SIG-M5 treated with dmso at 0.1 percent for 504 hours (cell line): ENCODE measurements around the gene CNIH4.
"Not testable (repeated sequence)": the region's sequence is repeated elsewhere in the genome, so short reads cannot be mapped to it uniquely, and the experiment has no call there.

ENCODE experiments used
- DNase-seq: peaks from one replicate; lab custom pipeline; 2025; ENCODE audit not compliant: unreplicated experiment; lab: John Stamatoyannopoulos, UW

The CNIH4 gene

DNA sequence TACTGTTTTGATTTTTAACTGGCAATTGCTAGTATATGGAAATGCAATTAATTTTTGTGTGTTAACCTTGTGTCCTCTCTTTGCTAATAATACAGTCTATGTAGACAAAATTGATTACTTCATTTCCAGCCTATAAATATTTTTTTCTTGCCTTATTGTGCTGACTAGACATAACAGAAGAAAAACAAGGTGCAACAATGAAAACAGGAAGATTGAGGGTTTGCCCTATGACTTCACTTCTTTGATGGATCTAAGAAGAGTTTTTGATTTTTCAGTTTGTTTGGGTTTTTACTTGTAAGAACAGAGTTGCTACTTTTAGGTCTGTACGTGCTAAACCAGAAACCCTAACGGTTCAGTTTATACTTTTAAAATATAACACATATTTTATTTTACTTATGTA is 8.5 kb upstream of the CNIH4 start:
- no peak for DNase-seq

DNA sequence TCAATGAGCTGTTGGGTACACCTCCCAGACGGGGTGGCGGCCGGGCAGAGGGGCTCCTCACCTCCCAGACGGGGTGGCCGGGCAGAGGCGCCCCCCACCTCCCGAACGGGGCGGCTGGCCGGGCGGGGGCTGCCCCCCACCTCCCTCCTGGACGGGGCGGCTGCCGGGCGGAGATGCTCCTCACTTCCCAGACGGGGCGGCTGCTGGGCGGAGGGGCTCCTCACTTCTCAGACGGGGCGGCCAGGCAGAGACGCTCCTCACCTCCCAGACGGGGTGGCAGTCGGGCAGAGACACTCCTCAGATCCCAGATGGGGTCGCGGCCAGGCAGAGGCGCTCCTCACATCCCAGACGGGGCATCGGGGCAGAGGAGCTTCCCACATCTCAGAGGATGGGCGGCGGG is 7.0 kb upstream of the CNIH4 start:
- DNase-seq = not testable (repeated sequence)

DNA sequence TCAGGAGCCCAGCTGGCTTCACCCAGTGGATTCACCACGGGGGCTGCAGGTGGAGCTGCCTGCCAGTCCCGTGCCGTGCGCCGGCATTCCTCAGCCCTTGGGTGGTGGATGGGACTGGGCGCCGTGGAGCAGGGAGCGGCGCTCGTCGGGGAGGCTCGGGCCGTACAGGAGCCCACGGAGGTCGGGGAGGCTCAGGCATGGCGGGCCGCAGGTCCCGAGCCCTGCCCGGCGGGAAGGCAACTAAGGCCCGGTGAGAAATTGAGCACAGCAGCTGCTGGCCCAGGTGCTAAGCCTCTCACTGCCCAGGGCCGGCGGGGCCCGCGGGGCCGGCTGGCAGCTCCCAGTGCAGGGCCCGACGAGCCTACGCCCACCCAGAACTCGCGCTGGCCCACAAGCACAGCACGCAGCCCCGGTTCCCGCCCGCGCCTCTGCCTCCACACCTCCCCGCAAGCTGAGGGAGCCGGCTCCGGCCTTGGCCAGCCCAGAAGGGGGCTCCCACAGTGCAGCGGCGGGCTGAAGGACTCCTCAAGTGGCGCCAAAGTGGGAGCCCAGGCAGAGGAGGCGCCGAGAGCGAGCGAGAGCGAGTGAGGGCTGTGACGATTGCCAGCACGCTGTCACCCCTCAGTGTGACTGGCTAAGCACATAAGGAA is 4.1 kb upstream of the CNIH4 start:
- not testable (repeated sequence) for DNase-seq

DNA sequence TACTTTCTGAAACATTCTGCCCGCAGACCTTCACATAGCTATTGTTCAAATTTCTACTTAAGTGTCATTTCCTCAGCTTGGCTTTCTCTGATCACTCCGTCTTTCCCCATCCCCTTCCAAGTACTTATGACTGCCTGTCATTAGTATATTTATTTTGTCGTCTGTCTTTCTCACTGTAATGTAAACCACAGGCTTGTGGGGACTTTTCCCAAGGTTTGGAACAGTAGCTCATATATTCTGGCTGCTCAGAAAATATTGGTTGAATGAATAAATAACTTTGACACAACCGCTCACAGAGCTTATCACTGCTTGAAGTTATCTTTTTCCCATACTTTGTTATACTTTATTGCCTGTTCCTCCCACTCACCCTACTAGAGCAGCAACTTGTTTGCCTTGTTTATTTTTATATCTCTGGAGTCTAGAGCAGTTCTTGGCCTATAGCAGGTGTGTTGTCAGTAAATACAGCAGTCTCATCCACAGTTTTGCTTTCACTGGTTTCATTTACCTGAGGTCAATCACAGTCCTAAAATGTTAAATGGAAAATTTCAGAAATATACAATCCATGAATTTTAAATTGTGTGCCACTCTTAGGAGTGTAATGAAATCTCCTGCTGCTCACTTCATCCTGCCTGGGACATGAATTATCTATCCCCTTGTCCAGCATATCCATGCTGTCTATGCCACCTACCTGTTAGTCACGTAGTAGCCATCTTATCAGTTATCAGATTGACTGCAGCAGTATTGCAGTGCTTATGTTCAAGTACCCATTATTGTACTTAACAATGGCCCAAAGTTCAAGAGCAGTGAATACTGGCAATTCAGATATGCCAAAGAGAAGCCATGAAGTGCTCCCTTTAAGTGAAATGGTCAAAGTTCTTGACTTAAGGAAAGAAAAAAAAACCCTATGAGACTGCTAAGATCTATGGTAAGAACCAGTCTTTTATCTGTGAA is 2.4 kb upstream of the CNIH4 start:
- no peak for DNase-seq

DNA sequence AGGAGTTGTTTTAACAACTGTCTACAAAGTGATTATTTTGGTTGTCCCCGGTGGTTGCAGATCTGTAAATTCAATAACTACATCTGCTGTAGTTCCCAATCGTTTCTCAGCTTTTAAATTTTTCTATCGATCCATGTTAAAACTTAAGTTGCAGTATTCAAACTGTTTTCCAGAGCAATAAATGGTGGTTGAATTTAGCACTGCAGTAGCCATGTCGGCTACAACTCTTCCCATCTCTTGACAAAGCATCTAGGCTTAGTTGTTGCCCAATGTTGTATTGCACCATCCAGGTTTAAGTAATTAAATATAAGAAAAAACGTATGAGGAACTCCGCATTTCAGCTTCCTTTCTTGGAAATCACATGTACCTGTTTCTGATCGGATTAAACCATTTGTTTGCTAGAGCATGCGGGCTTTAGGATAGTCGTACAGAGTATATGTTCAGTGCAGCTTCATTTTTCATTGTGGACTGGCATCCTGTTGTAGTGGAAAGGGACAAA is 996 bp downstream of the CNIH4 start:
- peak; percentile 96 for DNase-seq

DNA sequence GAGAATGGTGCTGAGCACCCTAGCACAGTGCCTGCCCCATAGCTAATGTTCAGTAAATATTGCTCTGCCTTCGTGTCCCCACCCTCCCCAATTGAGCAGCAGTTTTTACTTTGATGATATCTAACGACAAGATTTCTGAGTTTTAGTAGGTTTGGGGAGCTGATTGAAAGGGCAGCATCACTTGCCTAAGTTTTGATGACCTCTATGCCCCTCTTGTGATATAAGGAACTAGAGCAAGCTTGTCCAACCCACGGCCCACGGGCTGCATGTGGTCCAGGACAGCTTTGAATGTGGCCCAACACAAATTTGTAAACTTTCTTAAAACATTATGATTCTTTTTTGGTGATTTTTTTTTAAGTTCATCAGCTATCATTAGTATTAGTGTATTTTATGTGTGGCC is 1.6 kb downstream of the CNIH4 start:
- no peak for DNase-seq

DNA sequence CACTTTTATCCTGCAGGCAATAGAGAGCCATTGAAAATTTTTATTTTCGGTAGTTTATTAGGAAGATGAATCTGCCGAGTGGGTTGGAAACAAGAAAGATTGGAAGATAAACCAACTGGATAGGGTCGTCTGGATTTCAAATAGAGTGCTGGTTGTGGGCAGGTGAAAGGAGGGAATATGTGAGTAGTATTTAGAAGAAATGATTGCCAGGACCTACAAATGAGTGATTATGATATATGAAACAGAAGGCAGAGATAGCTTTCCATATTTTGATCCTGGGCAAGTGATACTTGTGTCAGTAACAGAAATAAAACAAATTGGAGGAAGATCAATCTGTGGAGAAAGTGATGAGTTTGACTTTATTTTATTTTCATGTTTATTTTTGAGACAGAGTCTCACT is 2.5 kb downstream of the CNIH4 start:
- peak; percentile 49 for DNase-seq

DNA sequence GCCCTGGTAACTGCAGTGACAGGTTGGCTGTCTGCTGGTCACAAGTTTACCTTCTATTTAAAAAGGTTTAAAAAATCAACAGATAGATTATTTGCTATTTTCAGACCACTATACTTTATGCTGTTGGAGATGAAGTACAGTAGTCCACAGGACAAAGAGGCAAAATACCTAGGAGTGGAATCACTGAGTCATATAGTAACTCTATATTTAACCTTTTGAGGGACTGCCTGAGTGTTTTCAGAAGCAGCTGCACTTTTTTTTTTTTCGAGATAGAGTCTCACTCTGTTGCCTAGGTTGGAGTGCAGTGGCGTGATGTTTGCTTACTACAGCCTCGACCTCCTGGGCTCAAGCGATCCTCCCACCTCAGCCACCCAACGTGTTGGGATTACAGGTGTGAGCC is 11.7 kb downstream of the CNIH4 start:
- no peak for DNase-seq

DNA sequence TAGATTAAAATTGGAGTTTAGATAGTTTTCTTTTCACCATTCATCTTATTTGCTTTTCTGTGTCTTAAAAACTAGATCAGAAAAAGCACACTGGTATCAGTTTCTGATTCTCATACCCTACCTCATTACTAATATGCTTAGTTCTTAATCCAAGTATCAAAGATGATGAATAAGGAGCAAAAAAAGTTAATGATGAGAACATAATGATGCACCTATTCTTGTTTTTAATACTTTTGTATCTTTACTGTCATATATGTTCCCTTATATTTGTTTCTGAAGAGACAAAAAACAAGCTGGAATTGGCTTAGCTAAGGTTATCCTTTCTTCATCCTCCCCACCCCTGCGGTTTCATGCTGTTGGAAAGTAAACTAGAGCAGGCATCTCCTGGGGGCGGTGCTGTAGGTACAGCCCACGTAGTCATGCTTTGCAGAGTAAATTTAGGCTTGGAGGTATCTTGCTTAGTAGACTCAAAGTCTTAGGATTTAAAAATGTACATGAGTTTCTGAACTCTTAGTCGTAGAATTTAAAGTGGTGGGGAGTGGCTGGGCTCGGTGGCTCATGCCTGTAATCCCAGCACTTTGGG is 16.4 kb downstream of the CNIH4 start:
- no peak for DNase-seq

DNA sequence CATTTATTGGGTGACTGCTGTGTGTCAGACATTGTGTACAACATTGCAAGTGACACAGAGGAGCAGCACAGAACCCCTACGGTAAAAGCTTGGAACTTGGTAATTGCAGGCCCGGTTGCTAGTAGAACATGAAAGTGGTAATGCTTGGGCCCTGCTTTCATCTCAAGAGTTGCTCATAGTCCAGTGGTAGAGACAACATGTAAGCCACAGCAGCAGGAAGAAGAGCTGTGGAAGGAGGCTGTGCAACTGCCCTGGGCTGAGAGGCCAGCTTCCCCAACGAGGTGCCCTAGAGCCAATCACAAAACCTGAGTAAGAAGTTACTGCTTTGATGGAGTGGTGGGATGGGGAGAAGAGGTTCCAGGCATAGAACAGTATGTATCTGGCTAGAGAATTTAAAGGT is 18.4 kb downstream of the CNIH4 start:
- DNase-seq = no peak

DNA sequence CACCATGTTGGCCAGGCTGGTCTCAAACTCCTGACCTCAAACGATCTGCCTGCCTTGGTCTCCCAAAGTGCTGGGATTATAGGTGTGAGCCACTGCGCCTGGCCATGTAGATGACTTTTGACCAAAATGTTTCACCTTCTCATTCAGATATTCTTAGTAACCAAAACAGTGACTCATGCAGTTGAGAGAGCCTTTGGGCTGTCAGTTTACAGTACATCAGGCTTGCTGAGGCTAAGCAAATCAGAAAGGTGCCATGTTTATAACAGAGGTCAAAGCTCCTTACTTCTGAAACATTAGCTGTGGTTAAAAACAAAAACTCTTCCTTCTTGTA is 21.0 kb downstream of the CNIH4 start:
- peak; percentile 69 for DNase-seq

DNA sequence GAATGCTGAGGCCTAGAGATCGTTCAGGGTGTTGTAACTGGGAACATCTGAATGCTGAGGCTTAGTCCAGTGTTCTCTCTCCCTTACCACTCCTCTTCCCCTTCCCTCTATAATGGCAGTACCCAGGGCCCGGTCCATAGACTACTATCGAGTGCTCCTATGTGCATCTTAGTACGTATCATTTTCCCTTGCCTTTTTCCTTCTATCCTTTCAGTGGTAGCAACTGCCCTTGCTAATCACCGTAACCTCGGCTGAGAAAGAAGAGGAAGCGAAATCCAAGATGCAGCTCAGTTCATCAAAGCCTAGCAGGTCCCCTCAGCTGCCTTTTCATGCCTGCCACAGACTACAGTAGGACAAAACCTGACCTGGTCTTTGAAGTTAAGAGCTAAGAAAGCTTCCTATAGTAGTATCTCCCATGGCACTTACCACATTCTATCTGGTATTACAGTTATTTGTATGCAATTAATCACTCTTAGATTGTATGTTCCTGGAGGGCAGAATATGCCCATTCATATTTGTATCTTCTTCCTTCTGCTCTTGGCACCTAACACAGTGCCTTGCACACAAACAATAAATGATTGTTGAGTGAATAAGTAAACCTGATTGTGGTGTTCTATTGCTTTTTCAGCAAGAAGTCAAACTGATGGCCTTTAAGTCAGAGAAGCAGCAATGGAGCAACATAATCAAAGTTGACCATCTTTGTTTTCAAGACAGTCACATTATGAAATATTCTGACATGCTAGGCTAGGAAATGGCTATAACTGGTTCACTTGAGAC is 22.4 kb downstream of the CNIH4 start:
- DNase-seq = peak; percentile 91

DNA sequence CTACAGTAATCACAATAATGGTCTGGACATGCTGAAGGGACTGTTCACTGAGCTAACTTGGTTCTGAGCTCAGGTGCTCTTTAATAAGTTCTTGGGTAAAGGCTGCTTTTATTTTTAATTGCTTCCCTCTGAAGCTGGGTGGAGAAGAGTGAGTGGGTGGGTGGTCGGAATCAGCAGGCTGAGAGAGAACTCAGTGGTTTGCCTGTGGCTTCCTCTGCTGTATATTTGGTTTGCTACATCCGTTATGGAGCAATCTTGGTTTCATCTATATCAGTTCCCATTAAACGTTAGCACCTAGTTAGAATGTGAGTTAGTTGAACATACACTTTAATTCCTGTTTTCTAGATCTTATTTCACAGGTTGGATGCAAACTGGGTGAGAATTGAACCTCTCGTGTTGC is 23.3 kb downstream of the CNIH4 start:
- peak; percentile 98 for DNase-seq

DNA sequence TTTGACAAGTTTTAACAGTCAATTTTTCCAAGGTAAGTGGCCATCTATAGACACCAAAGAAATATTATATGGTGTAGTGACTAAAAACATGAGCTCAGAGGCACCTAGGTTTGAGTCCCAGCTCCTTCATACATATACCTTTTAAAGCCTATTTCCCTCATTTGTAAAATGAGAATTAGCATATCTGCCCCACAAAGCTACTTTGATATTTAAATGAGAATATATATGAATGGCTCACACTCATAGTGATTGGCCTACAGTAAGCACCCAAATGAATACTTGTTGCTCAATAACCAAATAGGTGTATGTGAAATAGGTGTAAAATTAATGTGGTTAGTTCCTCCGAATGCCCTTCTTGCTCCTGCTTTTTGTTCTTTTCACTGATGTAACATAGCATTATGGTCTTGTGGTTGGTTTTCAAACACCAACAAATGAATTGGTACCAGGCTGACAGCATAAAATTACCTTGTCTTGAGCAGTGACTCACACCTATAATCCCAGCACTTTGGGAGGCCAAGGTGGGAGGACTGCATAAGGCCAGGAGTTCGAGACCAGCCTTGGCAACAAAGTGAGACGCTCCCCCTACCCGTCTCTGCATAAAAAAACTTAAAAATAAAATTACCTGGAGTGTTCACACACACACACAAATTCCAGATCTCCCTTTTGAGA is 25.3 kb downstream of the CNIH4 start:
- DNase-seq = no peak

DNA sequence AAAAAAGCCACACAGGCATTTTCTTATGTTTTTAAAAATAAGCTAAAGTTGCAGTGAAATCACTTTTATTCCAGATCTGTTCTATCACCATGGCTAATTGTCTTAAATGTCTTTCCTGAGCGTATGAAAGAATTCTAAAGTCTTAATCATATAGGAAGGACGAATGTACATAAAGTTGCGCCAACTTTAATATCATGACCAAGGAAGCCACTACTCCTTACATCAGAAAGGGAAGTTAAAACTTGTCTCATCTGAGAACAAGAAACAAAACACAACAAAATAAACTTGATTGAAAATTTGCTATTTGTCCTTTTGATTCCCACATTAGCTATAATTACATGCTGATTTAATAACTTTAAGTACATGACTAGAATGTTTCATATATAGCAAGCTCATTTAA is 26.5 kb downstream of the CNIH4 start:
- DNase-seq = peak; percentile 42

DNA sequence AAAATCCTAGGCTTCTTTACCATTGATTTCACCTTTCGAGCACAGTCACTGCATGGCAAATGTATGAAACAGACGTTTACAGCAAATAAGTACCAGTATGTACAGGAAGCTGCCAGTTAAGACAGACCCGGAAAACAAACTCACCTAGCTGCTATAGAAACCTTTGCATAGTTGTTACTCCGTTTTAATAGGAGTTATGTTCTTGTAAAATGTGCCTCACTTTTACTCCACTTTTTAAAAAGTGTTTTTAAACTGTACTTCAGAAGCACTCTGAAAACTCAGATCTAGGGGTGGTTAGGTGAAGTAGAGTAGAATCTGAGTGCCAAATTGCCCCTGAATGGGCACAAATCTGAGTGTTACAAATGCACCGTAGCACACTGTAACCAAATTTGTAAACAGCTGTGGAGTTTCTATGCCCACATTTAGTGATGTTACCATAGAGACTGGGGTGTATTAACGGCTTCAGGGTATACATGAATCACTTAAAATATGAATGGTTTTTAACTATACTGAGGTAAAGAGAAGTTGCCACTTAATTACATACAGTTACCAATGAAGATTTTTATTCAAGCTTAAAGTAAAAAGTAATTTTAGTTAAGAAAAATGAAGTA is 30.7 kb downstream of the CNIH4 start:
- DNase-seq = no peak

DNA sequence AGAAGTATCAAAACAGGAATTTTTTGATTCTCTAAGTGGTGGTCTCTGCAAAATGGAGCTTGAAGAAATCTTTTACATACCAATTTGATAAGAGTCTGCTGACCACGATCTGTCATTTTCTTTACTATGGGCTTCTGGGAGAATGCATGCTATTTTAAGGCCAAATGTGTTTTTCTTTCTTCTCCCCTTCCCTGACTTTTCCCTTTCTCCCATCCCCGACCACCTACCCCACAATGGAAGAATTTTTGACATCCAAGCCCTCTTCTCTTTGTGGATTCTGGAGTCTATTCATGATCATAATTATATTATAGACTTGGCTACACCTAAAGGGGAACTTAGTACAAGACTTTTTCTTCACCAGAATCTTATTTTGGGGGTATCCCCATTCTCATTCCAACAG is 31.3 kb downstream of the CNIH4 start:
- DNase-seq = no peak

DNA sequence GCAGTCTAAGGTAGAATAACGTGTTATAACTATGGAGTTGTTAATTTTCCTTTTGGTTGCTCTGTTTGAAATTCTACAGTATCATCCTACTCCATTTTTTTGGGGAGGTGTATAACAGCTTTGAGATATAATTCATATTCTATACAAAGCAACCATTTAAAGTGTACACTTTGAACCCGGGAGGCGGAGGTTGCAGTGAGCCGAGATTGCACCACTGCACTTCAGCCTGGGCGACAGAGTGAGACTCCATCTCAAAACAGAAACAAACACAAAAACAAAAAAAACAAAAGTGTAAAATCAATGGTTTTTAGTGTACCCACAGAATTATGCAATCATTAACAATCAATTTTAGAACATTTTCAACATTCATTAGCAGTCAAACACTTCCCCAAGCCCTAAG is 33.8 kb downstream of the CNIH4 start:
- no peak for DNase-seq

DNA sequence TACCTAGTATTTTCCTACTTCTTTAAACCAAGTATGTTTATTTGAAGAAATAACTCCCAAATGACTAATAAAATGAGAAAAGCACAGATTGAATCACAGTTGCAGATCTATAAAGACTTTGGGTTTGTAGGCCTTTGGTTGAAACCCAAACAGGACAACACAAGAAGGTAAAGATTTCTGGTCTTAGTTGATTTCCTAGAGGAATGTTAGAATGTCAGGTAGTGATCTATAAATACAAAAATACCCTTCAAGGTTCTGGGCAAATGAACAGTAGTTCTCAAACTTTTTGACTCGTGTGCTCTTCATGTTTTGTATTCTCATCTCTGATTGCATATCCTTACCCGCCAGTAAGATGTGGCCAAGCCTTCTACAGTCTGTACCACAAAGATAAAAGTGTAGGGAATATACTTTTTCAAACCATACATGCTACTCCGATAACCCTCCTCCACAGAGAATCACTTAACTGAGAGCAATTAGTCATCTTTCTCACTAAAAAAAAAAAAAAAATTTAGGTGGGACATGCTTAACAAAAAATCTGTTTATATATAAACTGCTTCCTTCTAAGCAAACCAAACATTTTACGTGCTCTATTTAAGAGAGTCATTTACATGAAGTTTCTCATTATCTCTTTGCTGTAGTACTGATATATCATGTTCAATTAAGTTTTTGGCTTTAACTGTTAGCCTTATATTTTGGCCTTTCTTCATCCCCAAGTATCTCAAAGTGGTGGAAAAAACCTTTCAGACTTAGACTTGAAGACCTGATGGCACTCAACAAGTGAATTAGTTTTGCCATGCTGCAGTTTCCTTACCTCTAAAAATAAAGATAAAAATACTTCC is 36.0 kb downstream of the CNIH4 start:
- no peak for DNase-seq
